GM21723 (cell line): ENCODE measurements around the gene RPS19.

Experiments used
- ATAC-seq: cut with Tn5 transposase; IDR thresholded peaks from one replicate; pipeline ENCODE4 v1.9.1; 2021; ENCODE audit warnings: mild to moderate bottlenecking, moderate library complexity; ENCODE audit not compliant: unreplicated experiment

RPS19 gene

DNA sequence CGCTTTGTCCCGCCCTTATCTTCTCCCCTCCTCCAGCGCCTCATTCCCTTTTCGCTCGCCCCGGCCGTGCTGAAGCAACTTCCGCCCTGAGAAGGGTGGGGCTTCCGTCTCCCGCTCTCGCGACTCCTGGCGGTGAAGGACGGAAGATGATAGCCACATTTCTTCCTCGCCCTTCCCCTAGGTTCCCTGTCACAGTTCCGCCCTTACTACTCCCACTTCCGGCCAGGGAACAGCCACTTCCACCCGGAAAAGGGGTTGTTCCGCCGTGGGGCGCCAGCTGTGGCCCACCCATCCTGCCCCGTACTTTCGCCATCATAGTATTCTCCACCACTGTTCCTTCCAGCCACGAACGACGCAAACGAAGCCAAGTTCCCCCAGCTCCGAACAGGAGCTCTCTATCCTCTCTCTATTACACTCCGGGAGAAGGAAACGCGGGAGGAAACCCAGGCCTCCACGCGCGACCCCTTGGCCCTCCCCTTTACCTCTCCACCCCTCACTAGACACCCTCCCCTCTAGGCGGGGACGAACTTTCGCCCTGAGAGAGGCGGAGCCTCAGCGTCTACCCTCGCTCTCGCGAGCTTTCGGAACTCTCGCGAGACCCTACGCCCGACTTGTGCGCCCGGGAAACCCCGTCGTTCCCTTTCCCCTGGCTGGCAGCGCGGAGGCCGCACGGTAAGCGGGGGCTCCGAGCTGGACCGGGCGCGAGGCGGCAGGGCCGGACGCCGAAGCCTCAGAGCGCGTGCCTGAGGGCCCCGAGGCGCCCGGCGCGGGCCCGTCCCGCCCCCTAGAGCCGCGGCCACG is at the start of gene RPS19:
Gene RPS19, plus strand, starts transcription at position 638 of the 801 bp plus-strand sequence. CDS start 520 bp downstream, outside the sequence.
- ATAC-seq: peak; percentile 81

DNA sequence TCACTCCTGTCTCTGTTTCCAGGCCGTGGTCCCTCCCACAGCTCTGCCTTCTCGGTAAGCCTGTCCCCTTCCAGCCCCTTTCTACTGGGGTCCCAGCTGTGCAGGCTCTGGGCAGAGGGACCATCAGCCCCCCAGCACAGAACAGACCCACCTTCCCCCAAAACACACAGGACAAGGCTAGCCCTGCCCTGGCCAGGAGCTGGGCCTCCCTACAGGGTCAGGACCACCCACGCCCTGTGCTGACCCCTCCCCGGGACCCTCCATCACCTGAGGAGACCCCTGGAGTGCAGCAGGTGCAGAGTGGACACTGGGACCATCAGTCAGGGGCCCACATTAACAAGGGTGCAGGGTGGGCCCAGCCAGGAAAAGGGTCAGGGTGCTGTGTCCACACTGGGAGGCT is 49.8 kb upstream of the RPS19 start:
- no peak for ATAC-seq

DNA sequence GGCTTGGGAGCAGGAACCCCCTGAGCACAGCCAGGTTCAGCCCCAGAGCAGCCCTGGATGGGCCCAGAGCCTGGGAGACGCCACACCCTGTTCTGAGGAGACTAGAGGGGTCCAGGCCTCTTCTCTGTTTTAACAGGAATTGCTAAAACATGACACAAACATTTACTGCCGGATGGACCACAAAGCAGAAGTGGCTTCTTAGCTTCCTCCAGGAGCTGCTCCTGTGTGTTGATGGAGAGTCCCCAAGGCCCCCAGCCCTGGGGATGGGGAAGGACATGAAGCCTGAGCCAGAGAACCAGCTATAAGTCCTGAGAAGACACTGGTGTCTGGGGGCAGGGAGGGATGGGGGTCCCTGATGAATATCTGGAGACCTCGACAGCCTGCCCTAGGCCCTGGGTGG is 49.0 kb upstream of the RPS19 start:
- no peak for ATAC-seq

DNA sequence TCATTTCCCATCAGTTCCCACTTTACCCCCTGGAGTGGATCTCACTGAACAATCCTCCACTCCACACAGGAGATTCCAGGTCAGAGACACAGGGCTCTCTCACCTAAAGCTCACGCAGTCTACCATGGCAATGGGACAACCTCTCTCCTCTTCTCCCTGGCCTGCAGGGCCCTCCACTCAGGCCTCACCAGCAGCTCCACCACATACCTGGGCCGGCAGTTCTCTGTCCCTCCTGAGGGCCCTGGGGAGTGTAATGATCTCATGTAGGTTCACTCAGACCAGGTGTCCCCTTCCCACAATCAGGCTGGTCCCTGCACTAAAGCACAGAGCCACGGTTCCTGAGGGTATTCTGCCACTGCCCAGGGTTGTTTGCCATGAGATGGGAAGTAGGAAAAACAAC is 48.1 kb upstream of the RPS19 start:
- ATAC-seq: no peak

DNA sequence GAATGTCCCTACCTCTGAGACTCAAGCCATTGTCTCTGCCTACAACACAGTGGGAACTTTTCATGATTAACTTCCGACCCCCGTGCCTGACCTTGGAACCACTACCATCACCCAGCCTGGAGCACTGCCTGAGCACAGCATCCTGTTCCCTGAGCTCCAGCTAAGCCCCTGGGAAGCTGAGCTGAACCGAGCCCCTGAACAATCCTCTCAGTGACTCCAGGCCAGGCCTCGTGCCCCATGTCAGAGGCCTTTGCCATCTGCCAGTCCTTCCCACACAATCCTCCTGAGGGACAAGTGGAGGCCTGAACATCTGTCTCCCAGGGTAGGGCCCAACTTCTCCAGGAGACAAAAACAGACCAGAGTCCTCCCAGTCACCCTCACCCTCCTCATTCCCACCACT is 46.1 kb upstream of the RPS19 start:
- ATAC-seq: no peak

DNA sequence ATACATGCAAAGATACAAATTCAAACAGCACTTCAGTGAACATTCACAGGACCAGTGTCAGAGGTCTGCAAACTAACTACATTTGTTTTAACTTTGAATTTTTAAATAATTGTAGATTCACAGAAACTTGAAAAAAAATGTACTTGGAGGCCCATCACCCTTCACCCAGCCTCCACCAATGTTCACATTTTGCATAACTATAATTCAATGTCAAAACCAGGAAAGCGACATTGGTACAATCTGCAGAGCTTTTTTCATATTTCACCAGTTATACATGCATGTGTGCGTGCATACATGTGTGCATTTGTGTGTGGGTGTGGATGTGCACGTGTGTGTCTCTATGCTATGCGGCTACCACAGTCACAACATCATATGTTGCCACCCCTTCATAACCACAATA is 44.8 kb upstream of the RPS19 start:
- no peak for ATAC-seq

DNA sequence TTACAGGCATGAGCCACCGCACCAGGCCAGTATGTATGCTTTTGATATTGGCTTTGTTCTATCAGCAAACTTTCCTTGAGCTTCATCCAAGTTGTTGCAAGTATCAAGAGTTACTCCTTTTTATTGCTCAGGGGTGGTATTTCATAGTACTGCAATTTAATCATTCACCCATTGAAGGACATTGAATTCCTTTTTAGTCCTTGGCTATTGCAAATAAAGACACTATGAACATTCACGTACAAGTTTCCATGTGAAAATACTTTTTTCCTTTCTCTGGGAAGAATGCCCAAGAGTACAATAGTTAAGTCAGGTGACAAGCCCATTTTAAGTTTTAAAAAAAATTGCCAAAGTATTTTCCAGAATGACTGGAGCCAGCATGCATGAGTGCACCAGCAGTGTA is 43.3 kb upstream of the RPS19 start:
- no peak for ATAC-seq

DNA sequence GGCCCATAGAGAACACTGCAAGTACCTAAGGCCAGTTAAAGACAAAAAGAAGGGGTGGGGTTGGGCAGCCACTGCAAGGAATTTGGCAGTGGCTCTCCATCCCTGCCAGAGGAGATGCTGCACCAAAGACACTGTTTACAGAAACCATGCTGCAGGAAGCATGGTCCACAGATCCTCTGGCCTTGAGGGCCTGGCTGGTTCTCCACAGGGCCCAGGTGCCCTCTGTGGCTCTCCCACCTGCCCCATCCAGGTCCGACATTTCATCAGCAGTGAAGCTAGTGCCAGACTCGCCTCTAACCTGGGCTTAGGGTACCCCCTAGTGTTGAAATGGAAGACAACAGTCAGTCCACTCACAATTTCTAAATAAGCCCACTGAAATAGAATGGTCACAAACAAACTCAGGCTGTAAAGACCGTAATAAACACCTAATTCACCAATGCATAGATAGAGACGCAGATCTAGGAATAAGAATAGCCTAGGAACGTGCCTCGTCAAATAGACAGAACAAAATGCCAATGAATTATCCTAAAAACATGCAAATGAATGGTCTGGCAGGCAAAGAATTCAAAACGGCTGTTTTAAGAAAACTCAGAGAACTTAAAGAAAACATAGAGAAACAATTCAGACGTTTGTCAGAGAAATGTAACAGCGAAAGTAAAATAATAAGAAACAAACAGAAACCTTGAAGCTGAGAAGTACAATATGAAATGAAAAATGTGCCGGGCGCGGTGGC is 38.9 kb upstream of the RPS19 start:
- ATAC-seq: no peak

DNA sequence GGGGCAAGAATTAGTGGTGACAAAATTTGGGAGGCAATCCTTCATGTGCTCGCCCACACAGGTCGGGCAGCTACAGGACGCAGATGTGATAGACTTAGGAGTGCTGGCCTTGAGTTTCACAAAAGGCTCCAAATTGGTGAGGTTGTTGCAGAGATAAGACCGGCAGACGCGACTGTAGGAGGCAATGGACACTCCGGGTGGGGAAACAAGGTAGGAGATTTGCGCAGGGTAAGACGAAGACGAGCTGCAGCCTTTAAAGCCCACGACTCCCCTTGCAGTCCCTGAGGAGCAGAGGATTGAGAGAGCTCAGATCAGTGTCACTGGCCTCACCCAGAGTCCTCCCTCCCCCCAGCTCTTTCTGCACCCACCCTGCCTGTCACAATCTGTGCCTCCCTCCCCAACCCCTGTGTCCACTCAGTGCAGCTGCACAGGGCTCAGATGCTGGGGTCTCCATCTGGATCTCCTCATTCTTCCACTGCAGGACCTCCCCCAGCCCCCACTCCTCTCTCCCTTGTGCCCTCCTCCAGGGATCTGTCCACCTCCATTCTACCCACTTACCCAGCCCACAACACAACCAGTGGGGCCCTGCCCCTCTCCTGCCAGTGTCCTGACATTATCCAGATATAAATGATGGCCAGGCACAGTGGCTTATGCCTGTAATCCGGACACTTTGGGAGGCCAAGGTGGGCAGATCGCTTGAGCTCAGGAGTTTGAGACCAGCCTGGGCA is 21.9 kb upstream of the RPS19 start:
- no peak for ATAC-seq

DNA sequence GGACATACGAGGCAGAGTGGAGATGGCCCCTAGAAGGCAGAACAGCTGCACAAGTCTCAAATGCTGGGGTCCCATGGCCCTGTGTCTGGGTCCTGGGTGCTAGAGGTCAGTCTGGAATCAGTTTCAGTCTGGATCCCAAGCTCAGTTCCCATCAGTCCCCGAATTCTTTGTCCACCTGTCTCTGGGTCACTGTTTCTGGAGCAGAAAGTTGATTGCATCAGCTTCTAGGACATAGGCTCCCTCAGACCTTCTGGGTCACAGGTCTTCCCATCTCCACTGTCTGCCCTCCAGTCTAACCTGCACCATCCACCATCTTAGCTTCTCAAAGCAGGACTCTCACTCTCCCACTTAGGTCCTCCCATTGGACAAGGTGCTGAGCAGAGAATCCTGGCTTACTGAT is 20.8 kb upstream of the RPS19 start:
- ATAC-seq: no peak

DNA sequence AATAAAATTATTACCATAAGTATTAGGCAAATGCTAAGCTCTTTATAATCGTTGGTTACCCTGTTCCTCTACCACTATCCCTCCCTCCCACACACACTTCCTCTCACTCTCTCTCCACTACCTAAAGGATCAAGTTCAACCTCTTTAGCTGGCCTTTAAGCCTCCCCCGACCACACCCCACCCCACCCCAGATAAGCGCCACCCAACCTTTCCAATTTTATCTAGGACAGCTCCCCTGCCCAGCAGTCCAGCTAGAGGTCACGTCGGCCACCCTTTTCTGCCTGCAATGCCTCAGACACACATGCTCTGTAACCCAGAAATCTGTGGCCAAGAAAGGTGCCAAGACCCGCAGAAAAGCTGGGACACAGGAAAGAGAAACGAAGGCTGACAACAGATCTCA is 16.7 kb upstream of the RPS19 start:
- ATAC-seq: no peak

DNA sequence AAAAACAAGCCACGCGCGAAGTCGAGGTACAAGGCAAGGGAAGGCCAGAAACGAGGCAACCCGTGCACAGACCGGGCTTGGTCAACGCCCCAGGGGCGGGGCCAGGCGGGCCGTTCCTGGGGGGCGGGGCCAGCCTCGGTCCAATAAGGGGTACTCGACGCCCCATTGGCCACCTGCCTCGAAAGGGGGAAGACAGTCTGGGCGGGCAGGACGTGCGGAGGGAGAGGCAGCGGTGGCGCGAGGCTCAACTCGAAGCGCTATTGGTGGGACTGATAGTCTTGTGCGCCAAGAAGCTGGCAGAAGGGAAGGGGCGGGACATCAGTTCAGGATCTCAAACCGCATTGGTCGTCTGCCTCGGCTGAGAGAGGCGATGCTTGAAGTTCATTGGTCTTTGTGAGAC is 15.5 kb upstream of the RPS19 start, which contains the start of gene LYPD4:
Gene LYPD4, minus strand, starts transcription at position 83 of the 400 bp plus-strand sequence. CDS start 5,398 bp downstream, outside the sequence.
- ATAC-seq: no peak

DNA sequence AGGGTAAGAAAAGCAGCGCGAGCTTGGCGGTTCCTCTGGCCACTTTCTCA is 15.2 kb upstream of the RPS19 start, which contains the start of gene DMRTC2:
Gene DMRTC2, plus strand, starts transcription at position 42 of the 50 bp plus-strand sequence. CDS start 2,387 bp downstream, outside the sequence.
- no peak for ATAC-seq

DNA sequence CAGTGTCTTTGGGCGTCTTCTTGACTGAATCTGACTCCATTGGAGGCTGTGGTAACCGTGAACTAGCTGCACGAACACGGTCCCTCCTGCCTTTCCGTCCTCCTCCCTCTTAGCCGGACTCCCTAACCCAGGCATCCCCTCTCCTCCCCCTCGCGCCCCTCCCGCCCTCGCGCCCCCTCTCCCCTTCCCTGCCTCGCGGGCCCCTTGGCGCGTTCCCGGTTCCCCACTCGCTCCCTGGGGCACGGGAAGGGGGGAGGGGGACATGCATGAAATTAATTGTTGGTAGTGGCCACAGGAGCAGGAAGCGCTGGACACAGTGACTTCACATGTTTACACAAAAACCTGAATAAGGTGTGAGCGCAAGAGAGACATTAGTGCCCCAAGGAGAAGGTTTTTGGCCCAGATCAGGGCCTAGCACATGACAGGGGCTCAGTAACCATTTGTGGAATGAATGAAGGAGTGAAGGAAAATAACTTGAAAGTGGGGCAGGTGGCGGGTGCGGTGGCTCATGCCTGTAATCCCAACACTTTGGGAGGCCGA is 14.9 kb upstream of the RPS19 start:
- no peak for ATAC-seq

DNA sequence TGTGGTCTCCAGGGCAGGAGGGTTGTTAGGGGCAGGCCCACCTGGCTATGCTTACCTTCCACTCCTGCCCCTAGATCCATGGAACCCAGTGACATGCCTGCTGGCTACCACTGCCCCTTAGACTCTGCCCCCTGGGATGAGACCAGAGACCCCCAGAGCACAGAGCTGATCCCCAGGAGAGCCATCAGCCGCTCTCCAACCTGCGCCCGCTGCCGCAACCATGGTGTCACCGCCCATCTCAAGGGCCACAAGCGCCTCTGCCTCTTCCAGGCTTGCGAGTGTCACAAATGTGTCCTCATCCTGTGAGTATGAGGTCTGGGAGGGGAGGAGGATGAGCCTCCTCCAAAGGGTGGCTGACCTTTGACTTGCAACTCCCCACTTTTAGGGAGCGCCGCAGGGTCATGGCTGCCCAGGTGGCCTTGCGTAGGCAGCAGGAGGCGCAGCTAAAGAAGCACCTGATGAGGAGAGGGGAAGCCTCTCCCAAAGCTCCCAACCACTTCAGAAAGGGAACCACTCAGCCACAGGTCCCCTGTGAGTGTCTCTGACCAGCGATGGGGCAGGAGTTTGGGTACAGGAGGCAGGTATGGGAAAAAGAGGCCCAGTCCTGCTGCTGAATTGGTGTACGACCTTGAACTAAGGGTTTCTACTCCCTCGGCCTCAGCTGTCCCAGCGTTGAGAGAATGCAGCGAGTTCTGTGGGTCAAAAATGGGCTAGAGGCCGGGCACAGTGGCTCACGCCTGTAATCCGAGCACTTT is 12.5 kb upstream of the RPS19 start:
- ATAC-seq: no peak

DNA sequence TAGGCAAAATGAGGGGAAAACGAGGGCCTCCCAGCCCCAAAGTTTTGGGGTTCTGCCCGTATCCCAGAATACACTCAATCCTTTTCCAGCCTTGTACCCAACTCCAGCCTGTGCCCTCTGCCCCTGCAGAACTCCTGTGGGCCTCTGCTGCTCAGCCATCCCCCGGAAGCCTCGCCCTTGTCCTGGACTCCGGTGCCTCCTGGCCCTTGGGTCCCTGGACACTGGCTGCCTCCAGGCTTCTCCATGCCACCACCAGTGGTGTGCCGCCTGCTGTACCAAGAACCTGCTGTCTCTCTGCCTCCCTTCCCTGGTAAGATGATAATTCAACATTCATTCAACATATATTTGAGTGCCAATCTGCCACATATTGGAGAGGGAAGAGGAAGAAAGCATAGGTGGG is 11.4 kb upstream of the RPS19 start:
- ATAC-seq: no peak

DNA sequence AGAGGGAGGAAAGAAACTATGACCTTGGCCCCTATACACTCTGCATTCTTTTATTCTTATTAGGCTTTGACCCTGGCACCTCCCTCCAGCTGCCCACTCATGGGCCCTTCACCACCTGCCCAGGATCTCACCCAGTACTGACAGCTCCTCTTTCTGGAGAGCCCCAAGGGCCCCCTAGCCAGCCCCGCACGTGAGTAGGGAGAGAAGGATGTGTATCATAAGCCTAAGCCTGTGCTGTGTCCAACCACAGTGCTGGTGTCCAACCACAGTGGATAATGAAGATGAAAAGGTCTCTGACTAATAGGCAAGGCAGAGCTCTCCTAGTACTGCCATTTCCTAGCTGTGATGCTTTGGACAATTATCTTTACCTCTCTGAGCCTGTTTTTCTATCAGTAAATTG is 11.0 kb upstream of the RPS19 start:
- no peak for ATAC-seq

DNA sequence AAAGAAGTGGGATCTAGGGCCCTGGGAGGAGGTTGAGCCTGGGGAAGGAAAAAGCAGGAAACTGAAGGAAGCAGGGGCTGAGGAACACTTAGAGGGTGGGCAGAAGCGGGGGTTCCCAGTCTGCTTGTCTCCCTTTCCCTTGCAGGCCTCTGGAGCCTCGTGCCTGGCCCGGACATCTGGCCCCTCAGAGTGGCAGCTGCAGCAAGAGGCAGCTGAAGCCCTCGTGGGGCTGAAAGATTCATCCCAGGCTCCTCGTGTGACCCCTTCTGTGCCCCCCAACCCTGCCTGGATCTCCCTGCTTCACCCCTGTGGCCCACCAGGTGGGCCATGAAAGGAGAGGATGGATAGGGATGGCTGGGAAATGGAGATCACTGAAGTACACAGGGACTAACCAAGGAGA is 9.7 kb upstream of the RPS19 start:
- ATAC-seq: no peak

DNA sequence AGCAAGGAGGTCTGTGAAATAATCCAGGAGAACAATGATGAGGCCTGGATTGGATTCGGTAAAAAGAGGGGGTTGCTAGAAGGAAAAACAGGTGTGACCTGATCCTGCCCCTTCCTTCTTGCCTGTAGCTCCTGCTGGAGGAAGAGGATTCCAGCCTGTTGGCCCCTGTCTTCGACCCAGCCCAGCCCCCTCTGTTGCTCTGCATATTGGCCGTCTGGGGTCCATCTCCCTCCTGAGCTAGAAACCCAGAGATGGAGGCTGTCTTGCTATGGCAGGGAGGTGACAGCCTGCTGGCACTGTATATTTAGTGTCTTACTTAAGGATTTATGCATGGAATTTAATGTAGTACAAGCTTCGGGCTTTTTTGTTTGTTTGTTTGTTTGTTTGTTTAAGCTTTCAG is 8.6 kb upstream of the RPS19 start:
- no peak for ATAC-seq

DNA sequence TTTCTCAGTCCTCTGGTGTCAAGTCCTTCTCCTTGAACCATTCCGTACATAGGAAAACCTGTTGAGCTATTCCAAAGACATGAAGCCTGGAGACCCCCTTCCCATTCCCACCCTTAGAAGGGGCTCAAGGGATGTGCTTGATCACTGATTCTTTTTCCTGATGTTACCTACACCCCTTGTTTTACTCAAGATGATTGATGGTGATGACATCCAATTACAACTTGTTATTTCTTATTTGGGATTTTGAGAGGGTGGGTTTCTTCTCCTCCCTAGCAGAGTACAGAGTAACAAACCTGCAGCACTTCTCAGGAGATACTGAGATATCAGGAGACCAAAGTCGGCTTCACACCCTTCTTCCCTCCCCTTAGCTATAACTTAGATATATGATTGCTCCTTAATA is 6.7 kb upstream of the RPS19 start:
- ATAC-seq: no peak

DNA sequence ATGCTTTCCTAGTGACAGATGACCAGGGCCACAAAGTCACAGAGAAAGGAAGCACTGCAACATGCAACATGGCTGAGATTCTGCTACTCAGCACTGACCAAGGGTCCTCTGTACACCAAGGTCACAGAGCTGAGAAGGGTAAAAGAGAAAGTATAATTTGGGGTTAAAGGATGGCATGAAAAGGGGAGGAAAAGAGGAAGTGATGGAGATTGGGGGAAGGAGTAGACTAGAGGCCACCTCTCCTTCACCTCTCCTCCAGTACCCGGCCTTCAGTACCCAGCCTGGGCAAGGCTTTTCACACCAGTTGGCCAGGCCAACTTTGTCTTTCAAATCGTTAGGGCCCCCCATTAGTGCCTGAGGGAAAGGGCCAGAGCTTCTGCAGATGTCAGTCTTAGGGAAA is 6.3 kb upstream of the RPS19 start:
- no peak for ATAC-seq
